Measurements from ENCODE around the gene MBOAT2.

MBOAT2 gene

DNA sequence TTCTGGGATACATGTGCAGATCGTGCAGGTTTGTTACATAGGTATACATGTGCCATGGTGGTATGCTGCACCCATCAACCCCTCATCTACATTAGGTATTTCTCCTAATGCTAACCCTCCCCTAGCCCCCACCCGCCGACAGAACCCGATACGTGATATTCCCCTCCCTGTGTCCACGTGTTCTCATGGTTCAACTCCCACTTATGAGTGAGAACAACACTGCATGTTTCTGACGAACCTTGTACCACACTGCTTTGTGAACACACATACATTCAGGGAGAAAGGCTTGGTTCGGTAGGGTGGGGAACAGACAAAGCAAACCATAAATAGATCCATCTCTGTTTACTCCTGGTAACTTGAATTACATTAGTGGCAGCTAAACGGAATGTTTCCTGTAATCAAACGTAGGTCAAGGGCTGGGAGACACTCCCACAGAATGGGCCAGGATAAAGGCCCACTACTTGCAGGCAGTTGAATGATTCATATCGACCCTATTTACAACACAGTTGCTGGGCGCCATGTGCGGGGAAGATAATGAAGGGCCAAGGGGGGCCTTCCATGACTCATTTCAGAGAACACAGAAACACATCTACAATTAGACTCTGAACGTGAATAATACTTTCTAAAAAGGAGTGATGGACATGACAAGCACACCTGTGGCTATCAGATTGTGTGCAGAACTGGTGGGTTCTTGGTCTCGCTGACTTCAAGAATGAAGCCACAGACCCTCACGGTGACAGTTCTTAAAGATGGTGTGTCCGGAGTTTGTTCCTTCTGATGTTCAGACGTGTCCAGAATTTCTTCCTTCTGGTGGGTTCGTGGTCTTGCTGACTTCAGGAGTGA, 109.3 kb downstream of the MBOAT2 start:
- no peak for DNase-seq (ENCODE audit: low read depth)

DNA sequence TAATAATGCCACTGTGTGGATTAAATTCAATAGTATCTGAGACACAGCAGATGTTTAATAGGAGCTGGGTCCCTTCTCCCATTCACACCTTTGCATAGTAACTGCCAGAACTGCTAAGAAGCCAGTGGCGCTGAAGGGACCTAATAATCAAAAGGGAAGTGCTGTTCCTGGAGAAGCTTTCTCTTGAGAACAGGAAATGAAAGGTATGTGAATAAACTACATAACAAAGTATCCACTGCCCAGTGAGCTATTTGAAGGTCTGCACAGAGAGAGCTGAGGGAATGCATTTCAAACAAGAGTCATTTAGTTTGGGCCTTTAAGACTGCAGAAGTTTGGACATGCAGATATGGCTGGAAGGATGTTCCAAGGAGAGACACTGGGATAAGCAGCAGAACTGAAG, 110.0 kb downstream of the MBOAT2 start:
- no peak for DNase-seq (ENCODE audit: low read depth)

DNA sequence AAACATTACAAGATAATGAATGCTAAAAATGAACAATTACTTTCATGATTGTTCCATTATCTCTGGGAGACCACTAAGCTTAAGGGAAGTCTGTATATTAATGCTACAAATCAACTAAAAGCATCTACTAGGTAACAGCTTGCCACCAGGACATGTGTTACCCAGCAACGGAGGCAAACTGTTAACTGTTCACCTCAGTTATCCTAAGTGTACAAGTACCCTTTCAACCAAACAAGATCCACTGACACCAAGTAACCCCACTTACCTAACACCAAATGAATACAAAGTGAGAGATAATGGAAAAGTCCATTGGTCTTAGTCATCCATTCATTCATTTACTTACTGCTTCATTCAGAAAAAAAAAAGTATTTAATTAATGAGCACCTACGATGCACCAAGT, 111.4 kb downstream of the MBOAT2 start:
- no peak for DNase-seq (ENCODE audit: low read depth)

DNA sequence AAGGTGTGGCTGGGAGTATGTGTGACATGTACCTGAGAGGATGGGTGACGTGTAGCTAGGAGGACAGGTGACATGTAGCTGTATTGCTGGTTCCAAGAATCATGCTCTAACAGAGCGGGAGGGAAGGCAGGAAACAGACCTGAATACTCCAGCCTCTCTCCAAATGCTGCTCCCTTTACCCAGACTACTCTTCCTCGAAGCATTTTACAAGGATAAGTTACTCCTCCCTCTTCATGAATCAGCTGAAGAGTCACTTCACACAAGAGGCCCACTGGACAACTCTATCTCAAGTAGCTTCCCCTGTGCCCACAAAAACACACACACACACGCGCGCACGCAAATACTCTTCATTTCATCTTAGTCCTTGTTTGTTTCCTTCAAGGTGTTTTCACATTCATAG, 113.5 kb downstream of the MBOAT2 start:
- no peak for DNase-seq (ENCODE audit: low read depth)

GRCh38 chr2:8888963-8889362, 114.5 kb downstream of the MBOAT2 start:
- DNase-seq (ENCODE audit: low read depth) = no peak

DNA sequence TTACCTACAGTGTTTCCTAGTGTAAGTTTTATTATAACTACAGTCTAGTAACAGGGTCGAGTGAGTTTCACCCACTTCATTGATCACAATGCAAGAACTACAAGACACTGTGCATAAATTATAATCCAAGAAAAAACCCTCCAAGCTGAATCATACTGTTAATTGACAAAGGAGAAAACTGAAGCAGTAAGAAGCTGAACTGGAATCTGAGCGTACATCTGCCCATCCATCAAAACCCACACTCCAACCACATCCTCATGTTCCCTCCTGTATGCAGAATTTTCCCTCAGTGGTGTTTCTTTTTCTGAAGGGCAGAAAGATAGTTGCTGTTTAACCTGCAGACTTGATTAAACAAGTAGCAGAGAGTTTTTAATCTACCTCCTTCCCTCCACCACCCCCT, 116.6 kb downstream of the MBOAT2 start:
- no peak for DNase-seq (ENCODE audit: low read depth)

GRCh38 chr2:8886202-8886518, 117.3 kb downstream of the MBOAT2 start:
- DNase-seq (ENCODE audit: low read depth) = no peak

DNA sequence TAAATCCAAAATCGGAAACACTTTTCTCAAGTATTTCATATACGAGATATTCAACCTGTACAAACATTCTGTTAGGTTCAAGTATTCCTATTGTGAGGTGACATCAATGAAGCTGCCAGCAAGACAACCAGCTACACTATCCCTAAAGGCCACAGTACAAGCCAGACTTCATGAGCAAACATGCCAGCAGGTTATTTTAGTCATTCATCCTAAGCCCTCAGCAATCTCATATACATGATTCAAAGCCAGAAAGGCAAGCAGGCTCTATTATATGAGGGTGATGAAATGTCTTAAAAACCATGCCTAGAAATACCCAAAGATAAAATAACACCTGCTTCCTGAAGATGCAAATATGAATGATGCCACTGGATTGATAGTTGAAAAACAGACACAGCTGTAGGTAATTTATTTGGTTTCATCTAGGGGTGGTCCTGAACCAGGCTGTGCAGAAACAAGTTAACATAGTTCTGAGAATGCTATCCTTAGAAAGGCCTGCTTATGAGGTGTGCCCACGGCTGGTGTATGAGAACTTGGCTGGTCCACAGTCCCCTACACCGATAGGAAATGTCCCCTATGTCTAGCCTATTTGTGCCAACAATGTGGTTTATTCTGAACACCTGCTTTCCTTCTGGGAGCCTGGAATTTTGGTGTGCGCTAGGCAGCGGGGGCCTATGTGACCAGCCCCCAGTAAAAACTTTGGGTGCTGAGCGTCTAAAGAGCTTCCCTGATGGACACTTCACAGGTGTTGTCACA, 117.9 kb downstream of the MBOAT2 start:
- no peak for DNase-seq (ENCODE audit: low read depth)

GRCh38 chr2:8884812-8885211, 118.7 kb downstream of the MBOAT2 start:
- DNase-seq (ENCODE audit: low read depth) = no peak

DNA sequence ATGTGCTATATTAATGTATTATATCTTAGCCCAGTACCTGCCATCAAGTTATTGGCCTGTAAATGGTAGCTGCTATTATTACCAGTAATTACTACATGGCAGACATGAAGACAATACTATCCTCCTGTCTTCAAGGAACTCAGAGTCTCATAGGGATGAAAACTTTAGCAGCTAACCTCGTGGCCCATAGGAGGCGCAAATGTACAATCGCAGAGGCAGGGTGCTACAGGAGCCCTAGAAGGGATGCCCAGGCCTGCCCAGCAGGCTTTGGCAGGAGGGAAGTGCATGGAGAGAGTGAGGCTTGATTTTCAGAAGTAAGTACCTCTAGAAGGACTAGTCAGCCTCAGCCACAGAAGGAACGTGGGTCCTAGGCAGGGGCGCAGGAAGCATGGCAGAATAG, 121.4 kb downstream of the MBOAT2 start:
- no peak for DNase-seq (ENCODE audit: low read depth)

- no peak for DNase-seq (ENCODE audit: low read depth)
Measured at GRCh38 chr2:8877894-8878293, 125.6 kb downstream of the MBOAT2 start.

DNA sequence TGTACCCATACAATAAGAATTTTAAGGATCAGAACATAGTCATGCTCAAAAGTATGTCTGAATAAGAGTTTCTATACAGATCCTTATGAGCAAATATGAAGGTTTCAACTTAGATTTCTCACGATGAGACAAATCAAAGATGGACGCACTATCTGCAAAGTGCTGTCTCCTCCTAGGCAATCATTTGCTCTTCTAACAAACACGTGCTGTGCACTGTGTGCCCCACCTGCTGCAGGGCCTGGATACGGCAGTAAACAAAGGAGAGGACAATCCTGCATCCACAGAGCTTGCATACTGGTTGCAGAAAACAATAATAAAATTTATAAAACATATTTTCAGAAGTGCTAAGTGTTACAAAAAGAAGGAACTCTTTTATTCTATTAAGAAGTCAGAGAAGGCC, 126.2 kb downstream of the MBOAT2 start:
- DNase-seq (ENCODE audit: low read depth) = no peak

DNA sequence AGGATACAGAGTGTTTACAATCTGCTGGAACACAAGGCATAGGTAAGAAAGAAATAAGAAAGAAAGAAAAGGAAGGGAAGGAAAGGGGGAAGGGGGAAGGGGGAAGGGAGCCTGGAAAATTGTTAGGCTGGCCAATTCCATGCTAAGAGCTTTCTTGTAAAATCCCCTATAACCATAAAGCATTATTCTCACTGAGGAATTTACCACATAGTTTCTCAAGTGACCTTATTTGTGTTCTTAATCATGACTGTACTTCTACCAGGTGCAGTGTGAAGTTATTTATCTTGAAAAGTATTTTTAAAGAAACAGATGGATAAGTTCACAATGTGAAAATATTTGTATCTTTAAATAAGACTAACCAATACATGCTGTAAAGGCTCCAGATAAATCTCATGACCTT, 126.9 kb downstream of the MBOAT2 start:
- DNase-seq (ENCODE audit: low read depth) = no peak

- DNase-seq (ENCODE audit: low read depth) = peak; percentile 20
Measured at GRCh38 chr2:8872821-8873432, 130.6 kb downstream of the MBOAT2 start.

DNA sequence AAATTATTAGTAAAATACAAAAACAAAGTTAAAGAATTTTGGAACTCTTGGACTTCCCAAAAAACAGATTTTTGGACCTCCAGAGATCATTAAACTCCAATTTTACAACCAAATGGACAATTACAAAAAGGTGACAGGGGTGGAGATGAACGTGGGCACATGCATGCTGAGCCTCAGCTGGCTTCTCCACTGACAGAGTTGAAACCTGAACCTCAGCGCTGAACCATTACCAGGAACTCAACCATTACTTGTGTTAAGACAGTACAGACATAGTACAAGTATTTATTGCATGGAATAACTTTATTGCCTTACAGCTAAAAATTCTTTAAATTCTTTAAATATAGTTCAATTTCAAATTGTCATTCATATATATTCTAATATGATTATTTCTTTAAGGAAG, 133.0 kb downstream of the MBOAT2 start:
- DNase-seq (ENCODE audit: low read depth) = no peak

- no peak for DNase-seq (ENCODE audit: low read depth)
Measured at GRCh38 chr2:8867363-8867762, 136.1 kb downstream of the MBOAT2 start.

DNA sequence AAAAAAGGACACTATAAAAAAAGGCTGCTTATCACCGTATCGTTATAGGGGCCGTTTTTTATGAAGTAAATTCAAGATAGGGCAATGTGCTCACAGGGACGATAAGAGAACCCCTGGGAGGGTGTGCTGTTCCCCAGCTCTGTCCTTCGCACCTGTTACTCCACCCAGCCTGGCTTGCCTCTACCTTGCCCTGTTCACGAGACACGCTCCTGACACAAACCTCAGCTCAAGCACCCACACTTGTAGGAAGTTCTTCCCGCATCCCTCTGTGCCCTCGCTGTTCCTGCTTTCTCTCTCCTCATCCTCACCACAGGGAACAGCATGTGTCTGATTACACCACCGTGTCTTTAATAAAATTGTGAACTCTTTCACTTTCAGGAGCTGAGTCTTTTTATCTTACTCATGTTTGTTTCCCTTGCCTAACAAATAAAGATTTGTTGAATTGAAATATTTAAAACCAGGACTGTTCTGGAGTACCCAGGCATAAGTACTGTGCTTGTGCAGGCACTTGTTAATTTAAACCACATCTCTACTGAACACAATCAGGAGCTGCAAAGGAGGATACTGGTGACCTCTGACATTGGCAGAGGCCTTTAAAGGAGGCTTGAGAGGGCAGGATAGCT, 140.0 kb downstream of the MBOAT2 start:
- no peak for DNase-seq (ENCODE audit: low read depth)

- DNase-seq (ENCODE audit: low read depth) = no peak
Measured at GRCh38 chr2:8862230-8862629, 141.3 kb downstream of the MBOAT2 start.

DNA sequence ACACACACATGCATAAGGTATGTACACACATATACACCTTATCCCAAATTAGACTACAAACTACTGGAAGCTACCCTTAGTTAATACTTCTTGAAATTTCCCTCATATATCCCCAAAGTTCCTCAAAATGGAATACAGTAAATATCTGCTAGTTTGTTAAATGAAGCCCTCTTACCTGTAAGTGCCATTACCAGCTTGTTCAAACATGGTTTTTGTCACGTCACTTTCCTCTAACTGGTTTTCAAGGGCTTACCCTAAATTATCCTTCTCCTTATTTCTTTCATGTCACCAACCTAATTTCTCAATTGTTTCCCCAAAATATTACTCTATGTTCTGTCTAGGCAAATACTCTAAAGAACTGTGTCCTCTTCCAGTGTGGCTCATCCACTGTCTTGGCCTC, 141.7 kb downstream of the MBOAT2 start:
- DNase-seq (ENCODE audit: low read depth) = no peak

GRCh38 chr2:8860239-8860638, 143.2 kb downstream of the MBOAT2 start:
- no peak for DNase-seq (ENCODE audit: low read depth)

DNA sequence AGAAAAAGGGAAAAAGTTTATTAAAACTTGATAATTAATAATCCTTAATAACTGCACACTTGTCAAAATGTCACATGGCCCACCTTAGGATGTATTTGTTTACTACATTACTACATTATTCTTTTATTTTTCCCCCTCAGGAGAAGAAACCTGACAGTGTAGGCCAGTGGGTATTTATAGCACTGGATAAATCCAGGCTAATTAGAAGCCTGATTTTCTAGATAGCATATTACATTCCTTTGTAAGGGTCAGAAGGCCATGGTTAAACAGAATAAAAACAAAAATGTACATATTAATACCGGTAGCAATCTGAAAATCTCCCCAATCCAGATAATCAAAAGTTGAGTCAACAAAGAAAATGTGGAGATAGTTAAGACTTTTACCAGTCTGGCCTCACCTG, 144.6 kb downstream of the MBOAT2 start:
- DNase-seq (ENCODE audit: low read depth) = no peak

- DNase-seq (ENCODE audit: low read depth) = no peak
Measured at GRCh38 chr2:8858264-8858663, 145.2 kb downstream of the MBOAT2 start.

GRCh38 chr2:8857709-8858108, 145.8 kb downstream of the MBOAT2 start:
- no peak for DNase-seq (ENCODE audit: low read depth)
